NB4 (cell line): Measurements from ENCODE around the gene ALG5.

ENCODE experiments used
- CTCF ChIP-seq: IDR thresholded peaks from one replicate; pipeline ENCODE4 v1.5.1; 2012; ENCODE audit warnings: low read depth, low read length
- MYC ChIP-seq: IDR thresholded peaks from 2 replicates; pipeline ENCODE4 v1.6.1; 2011; ENCODE audit warnings: low read depth, low read length
- POLR2A ChIP-seq: IDR thresholded peaks from 2 replicates; pipeline ENCODE4 v1.6.1; 2011; ENCODE audit warnings: mild to moderate bottlenecking; ENCODE audit not compliant: insufficient read length; ENCODE audit errors: extremely low read depth
- TF ChIP-seq, protein P1 (sequence below): IDR thresholded peaks from 2 replicates; pipeline ENCODE4 v1.6.1; 2011; ENCODE audit warnings: low read depth, low read length

GRCh38 chr13:37001921-37002250, 2.7 kb upstream of the ALG5 start:
- TF ChIP-seq CTCF (no peak), POLR2A (no peak), MYC (no peak)
- TF ChIP-seq, protein P1, sequence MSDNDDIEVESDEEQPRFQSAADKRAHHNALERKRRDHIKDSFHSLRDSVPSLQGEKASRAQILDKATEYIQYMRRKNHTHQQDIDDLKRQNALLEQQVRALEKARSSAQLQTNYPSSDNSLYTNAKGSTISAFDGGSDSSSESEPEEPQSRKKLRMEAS, result no peak
